Omental fat pad (tissue), 4 donors: Measurements from ENCODE around the gene PPP1R11. TPM values are rescaled to one million over a fixed set of nuclear protein-coding genes. Genes with fewer than 3 reads are reported as not detected.

ENCODE experiments used
- ATAC-seq: fragments of 150-250 bp; one replicate; pipeline ENCODE4 v1.9.1; 2016; ENCODE audit warnings: mild to moderate bottlenecking, moderate library complexity; ENCODE audit not compliant: low FRiP score
- DNase-seq: peaks from one replicate; pipeline ENCODE4 v3.0.0-alpha.2; 2019; ENCODE audit warnings: low spot score
- total RNA-seq, 4 donors: library from RNA; depleted of rRNA; stranded (reverse); fragments of >200 nt; gene quantifications; one replicate each; pipeline ENCODE4 v1.1.0, GENCODE V29; 2016
- TF ChIP-seq, protein P1 (sequence below), 3 donors: fragments of 450-650 bp; IDR thresholded peaks; one replicate each; pipeline ENCODE4 v1.5.1; 2016 to 2017; ENCODE audit warnings: antibody characterized with exemption in 3 of 3, mild to moderate bottlenecking in 3 of 3, moderate library complexity in 2 of 3

The PPP1R11 gene
- total RNA-seq, 4 donors from 2014 or later: 27.9 to 38.4 (median 30.7) TPM

DNA sequence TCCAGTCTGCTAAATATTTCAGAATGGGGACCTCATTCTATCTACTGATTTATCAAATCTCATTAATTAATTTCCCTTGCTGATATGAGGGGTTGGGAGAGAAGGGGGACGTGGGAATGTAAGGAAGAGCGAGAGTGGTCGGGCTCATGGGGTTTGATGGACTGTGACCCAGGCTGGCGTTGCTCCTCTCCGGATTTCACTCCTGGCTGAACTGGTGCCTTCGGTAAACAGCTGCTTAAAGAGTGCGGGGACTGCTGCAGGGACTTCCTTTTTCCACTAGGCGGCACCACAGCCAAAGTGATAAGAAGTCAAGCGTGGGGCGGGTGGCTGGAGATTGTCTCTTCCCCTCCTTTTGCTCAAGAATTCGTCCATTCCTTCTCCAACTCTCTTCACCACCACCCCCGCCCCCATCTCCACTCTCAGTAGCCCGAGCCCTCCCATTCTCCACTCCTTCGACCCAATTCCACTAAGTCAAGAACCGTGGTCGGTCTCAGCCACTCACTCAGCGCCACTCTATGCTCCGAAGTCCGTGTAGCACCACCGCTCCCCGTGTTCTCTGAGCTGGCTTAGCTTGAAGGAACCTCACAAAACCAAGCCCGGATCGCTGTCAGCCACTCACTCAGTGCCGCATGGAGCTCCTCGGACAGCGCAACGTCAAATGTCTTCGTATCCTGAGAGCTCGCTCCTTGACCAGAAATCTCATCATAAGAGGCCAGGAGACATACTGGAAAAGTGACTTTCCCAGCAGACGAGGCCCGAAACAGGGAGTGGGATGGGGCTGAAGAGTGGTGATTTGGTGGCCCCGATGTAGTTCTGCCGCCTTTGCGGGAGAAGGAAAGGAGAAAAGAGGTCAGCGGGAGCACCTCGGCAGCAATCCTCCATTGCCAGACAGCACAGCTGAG, 36.2 kb downstream of the PPP1R11 start:
- TF ChIP-seq, protein P1, sequence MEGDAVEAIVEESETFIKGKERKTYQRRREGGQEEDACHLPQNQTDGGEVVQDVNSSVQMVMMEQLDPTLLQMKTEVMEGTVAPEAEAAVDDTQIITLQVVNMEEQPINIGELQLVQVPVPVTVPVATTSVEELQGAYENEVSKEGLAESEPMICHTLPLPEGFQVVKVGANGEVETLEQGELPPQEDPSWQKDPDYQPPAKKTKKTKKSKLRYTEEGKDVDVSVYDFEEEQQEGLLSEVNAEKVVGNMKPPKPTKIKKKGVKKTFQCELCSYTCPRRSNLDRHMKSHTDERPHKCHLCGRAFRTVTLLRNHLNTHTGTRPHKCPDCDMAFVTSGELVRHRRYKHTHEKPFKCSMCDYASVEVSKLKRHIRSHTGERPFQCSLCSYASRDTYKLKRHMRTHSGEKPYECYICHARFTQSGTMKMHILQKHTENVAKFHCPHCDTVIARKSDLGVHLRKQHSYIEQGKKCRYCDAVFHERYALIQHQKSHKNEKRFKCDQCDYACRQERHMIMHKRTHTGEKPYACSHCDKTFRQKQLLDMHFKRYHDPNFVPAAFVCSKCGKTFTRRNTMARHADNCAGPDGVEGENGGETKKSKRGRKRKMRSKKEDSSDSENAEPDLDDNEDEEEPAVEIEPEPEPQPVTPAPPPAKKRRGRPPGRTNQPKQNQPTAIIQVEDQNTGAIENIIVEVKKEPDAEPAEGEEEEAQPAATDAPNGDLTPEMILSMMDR (IDR thresholded peaks at IDR 0.05): peak in 2 of 3 donors; percentile 22 to 81
- peak; percentile 78 for DNase-seq
- peak; percentile 74 for ATAC-seq

DNA sequence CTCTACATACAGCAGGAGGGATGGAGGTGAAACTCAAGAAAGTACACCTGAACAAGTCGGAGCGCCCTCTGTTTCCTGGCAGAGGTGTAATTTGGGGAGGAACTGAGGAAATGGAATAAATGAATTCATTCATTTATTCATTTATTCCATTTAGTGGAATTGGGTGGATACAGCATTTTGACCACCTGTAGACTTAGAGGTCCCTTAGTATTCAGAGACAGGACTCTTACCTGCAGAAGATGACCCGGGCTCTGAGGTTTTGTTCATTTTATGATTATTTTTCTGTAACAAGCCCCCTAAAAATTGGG, 36.8 kb downstream of the PPP1R11 start:
- no peak for DNase-seq
- no peak for ATAC-seq
- TF ChIP-seq, protein P1 (IDR thresholded peaks at IDR 0.05): no peak

DNA sequence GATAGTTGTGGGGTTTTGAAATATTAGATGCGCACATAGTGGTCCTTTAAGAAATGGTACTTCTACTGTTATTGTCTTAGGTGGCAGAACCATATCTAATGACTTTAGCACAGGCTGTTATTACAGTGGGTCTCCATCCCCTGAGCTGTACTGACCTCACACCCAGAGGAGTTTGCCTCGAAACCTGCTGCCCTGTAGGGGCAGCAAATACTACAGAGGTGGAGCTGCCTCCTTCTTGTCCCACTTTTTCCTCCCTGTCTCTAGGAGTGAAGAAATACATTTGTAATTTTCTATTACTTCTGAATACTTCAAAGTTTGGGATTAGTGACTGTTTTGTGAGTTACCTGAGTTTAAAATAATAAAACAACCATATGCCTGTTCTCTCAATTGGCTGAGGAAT, 37.7 kb downstream of the PPP1R11 start:
- DNase-seq: no peak
- TF ChIP-seq, protein P1 (IDR thresholded peaks at IDR 0.05): no peak
- no peak for ATAC-seq

DNA sequence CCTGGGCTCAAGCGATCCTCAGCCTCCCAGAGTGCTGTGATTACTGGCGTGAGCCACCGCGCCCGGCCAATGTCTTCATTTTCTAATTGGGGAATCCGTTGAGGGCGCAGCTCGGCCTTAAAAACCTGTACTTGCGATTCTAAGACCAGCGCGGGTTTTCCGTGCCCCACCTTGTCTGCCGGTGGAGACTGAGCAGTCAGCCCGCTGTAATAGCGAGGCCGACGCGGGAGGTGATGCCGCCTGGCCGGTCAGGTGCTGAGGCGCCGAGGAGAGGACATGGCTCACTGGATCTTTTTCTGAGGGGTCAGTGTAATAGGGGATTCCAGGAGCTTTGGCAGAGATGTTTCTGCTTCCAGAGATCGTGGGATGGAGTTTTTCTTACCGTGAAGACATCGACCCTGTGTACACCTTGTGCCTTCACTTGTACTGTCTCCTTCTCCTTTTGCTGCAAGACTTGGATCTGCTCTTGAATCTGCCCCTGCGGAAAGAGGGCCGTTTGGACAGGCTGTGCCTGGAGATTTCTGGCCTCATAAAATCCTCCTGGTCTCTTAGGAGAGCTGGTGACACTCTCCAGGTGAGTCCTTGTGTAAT, 44.4 kb downstream of the PPP1R11 start:
- TF ChIP-seq, protein P1 (IDR thresholded peaks at IDR 0.05): no peak
- no peak for DNase-seq
- ATAC-seq: no peak

DNA sequence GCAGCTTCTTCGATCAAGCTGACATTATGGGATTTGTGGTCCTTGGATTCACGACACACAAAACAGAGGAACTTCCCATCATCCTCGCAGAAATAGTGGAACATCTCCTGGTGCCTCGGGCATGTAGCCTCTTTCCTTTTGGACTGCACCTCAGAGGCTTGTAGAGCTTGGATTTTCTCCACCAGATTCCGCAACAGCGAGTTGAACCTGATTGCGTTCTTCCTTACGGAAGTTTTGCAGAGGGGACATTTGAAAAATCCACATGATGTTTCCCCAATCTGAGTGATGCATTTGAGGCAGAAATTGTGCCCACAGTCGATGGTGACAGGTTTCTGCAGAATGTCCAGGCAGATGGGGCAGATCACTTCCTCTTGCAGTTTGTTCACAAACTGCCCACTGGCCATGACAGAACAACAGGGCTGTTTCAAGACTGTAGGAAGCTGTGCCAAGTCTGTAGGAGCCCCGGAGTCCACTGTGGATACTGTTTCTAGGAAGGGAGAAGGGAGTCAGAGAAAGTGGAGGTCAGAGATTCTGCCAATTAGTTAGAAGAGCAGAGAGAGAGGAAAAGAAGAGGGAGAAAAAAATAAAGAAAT, 45.5 kb downstream of the PPP1R11 start:
- TF ChIP-seq, protein P1 (IDR thresholded peaks at IDR 0.05): no peak

DNA sequence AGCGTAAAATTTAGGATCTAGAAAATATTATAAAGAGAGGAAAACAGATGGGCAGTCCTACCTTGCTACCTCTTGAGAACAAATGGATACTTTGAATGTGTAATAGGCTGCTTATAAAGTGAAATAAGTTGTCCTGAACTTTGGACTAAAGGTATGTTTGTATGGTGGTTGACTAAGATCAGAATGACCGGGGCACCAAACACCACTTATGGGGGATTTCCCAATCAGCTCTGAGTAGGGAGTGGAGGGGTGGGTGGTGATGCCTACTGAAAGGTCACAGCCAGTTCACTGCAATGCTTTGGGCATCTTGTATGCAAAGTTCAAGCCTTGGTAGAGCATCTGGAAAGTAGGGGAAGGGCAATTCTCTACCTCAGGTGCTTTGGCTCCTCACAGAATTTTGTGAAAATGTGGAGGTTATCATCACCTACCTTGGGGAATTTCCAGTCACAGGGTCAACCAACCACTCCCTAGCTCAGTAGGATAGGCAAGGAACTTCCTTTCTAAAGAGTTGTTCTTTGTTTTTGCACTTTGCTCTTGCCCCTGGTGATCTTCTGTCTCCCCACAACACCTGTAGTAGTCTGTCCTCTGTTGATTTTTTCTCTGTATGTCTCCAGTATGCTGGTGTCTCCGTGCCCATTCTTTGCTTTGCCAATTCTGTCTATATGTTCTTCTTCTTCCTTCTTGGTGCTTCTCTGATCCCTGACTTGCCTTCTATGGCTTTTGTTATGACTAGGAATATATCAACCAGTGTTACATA, 46.2 kb downstream of the PPP1R11 start, which contains the start of gene TRIM31:
Gene TRIM31 (minus strand): TSS at position 88 of the 757 bp plus-strand sequence. CDS start 285 bp downstream, outside the sequence.
- TF ChIP-seq, protein P1 (IDR thresholded peaks at IDR 0.05): no peak
- ATAC-seq (no peak), DNase-seq (no peak)

More for the DNA sequence above, 45.5 kb downstream of the PPP1R11 start:
- ATAC-seq: no peak
- DNase-seq: no peak
